Ishikawa (cell line): Measurements from ENCODE around the gene IFNG.

Source experiments
- CEBPB ChIP-seq: IDR thresholded peaks from 2 replicates; pipeline ENCODE4 v1.6.1; 2012
- CREB1 ChIP-seq: IDR thresholded peaks from 2 replicates; pipeline ENCODE4 v1.6.1; 2012; ENCODE audit warnings: low read depth
- EGR1 ChIP-seq: IDR thresholded peaks from 2 replicates; pipeline ENCODE4 v1.6.1; 2012
- EP300 ChIP-seq: IDR thresholded peaks from 2 replicates; pipeline ENCODE4 v1.6.1; 2012; ENCODE audit warnings: borderline replicate concordance
- FOXM1 ChIP-seq: IDR thresholded peaks from 2 replicates; pipeline ENCODE4 v1.6.1; 2012; ENCODE audit warnings: low read depth, borderline replicate concordance
- NFIC ChIP-seq: IDR thresholded peaks from 2 replicates; pipeline ENCODE4 v1.6.1; 2012
- RAD21 ChIP-seq: IDR thresholded peaks from 2 replicates; pipeline ENCODE4 v1.6.1; 2012; ENCODE audit warnings: low read depth
- TAF1 ChIP-seq: IDR thresholded peaks from 2 replicates; pipeline ENCODE4 v1.6.1; 2012; ENCODE audit warnings: low read depth, mild to moderate bottlenecking
- TCF12 ChIP-seq: IDR thresholded peaks from 2 replicates; pipeline ENCODE4 v1.6.1; 2012; ENCODE audit warnings: low read depth
- TEAD4 ChIP-seq: IDR thresholded peaks from 2 replicates; pipeline ENCODE4 v1.6.1; 2012
- USF1 ChIP-seq: IDR thresholded peaks from 2 replicates; pipeline ENCODE4 v1.6.1; 2012
- YY1 ChIP-seq: IDR thresholded peaks from 2 replicates; pipeline ENCODE4 v1.6.1; 2012; ENCODE audit warnings: low read depth
- ZBTB7A ChIP-seq: IDR thresholded peaks from 2 replicates; pipeline ENCODE4 v1.6.1; 2012; ENCODE audit warnings: low read depth
- TF ChIP-seq, protein P1 (sequence below): IDR thresholded peaks from 2 replicates; pipeline ENCODE4 v1.6.1; 2012
- TF ChIP-seq, protein P2 (sequence below): IDR thresholded peaks from 2 replicates; pipeline ENCODE4 v1.6.1; 2012; ENCODE audit warnings: low read depth, mild to moderate bottlenecking

The IFNG gene

GRCh38 chr12:68119250-68119649 lies 40.3 kb downstream of the IFNG start:
- no peak for TF ChIP-seq TAF1
- TF ChIP-seq YY1: no peak
- no peak for TF ChIP-seq NFIC
- no peak for TF ChIP-seq CREB1
- no peak for TF ChIP-seq USF1
- no peak for TF ChIP-seq EGR1
- no peak for TF ChIP-seq FOXM1
- TF ChIP-seq RAD21: no peak
- no peak for TF ChIP-seq TCF12

DNA sequence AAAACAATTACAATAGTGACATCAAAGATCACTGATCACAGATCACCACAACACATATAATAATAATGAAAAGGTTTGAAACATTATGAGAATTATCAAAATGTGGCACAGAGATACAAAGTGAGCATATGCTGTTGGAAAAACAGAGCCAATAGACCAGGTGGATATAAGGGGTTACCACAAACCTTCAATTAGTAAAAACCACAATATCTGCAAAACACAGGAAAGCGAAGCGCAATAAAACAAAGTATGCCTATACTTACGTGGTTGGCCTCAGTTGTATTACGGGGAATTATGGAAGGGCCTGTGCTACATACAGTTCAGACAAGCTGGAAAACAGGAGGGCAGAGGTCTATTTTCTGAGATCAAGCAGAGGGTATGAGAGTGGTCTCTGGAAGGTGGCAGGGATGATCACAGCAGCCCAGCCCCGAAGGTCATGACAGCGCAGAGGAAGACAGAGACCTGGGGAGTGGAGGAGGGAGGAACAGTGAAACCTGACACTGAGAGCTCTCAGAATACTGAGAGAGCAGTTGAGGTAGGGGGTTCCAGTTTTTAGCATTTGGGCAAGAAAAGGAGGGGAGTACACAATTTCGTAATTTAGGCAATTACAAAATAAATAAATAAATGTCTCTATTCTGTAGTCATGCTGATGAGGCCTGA lies 41.3 kb downstream of the IFNG start:
- TF ChIP-seq FOXM1: no peak
- no peak for TF ChIP-seq TEAD4
- TF ChIP-seq ZBTB7A: no peak
- no peak for TF ChIP-seq TAF1
- TF ChIP-seq TCF12: no peak
- no peak for TF ChIP-seq CEBPB
- TF ChIP-seq RAD21: no peak

- no peak for TF ChIP-seq EGR1
- TF ChIP-seq CEBPB: no peak
- TF ChIP-seq YY1: no peak
- TF ChIP-seq TAF1: no peak
- TF ChIP-seq, protein P1, sequence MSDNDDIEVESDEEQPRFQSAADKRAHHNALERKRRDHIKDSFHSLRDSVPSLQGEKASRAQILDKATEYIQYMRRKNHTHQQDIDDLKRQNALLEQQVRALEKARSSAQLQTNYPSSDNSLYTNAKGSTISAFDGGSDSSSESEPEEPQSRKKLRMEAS: no peak
- no peak for TF ChIP-seq EP300
- no peak for TF ChIP-seq NFIC
- TF ChIP-seq ZBTB7A: no peak
- no peak for TF ChIP-seq TEAD4
- TF ChIP-seq CREB1: no peak
- no peak for TF ChIP-seq USF1
- no peak for TF ChIP-seq TCF12
- no peak for TF ChIP-seq FOXM1
- TF ChIP-seq RAD21: no peak
- TF ChIP-seq, protein P2, sequence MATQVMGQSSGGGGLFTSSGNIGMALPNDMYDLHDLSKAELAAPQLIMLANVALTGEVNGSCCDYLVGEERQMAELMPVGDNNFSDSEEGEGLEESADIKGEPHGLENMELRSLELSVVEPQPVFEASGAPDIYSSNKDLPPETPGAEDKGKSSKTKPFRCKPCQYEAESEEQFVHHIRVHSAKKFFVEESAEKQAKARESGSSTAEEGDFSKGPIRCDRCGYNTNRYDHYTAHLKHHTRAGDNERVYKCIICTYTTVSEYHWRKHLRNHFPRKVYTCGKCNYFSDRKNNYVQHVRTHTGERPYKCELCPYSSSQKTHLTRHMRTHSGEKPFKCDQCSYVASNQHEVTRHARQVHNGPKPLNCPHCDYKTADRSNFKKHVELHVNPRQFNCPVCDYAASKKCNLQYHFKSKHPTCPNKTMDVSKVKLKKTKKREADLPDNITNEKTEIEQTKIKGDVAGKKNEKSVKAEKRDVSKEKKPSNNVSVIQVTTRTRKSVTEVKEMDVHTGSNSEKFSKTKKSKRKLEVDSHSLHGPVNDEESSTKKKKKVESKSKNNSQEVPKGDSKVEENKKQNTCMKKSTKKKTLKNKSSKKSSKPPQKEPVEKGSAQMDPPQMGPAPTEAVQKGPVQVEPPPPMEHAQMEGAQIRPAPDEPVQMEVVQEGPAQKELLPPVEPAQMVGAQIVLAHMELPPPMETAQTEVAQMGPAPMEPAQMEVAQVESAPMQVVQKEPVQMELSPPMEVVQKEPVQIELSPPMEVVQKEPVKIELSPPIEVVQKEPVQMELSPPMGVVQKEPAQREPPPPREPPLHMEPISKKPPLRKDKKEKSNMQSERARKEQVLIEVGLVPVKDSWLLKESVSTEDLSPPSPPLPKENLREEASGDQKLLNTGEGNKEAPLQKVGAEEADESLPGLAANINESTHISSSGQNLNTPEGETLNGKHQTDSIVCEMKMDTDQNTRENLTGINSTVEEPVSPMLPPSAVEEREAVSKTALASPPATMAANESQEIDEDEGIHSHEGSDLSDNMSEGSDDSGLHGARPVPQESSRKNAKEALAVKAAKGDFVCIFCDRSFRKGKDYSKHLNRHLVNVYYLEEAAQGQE: no peak
Measured at GRCh38 chr12:68117661-68118060, 41.9 kb downstream of the IFNG start.

- TF ChIP-seq NFIC (no peak), USF1 (no peak), EGR1 (no peak), TCF12 (no peak), RAD21 (no peak), TEAD4 (no peak), YY1 (no peak), CREB1 (no peak), EP300 (no peak), FOXM1 (no peak)
- TF ChIP-seq, protein P2: no peak
- TF ChIP-seq, protein P1: no peak
Measured at GRCh38 chr12:68115281-68115680, 44.3 kb downstream of the IFNG start.

GRCh38 chr12:68114606-68115005 lies 44.9 kb downstream of the IFNG start:
- TF ChIP-seq RAD21: no peak
- TF ChIP-seq TAF1: no peak
- TF ChIP-seq TCF12: no peak
- no peak for TF ChIP-seq TEAD4
- TF ChIP-seq, protein P2: no peak
